H1 (cell line): Measurements from ENCODE around the gene NKAIN2. TPM values are rescaled to one million over a fixed set of nuclear protein-coding genes. Genes with fewer than 3 reads are reported as not detected.

ENCODE experiments used
- CHD1 ChIP-seq: IDR thresholded peaks from 2 replicates; pipeline ENCODE4 v1.6.1; 2012; ENCODE audit warnings: low read depth, low read length, improper control_type of control experiment
- HDAC6 ChIP-seq: IDR thresholded peaks from one replicate; pipeline ENCODE4 v1.7.1; 2012; ENCODE audit warnings: low read depth, mild to moderate bottlenecking, inconsistent platforms, low read length, moderate library complexity
- KDM4A ChIP-seq: IDR thresholded peaks from one replicate; pipeline ENCODE4 v1.7.1; 2012; ENCODE audit warnings: low read depth, mild to moderate bottlenecking, moderate library complexity, low read length, inconsistent platforms; ENCODE audit not compliant: severe bottlenecking
- MAX ChIP-seq: IDR thresholded peaks from 2 replicates; pipeline ENCODE4 v1.6.1; 2012; ENCODE audit warnings: inconsistent platforms
- TCF12 ChIP-seq: IDR thresholded peaks from 2 replicates; pipeline ENCODE4 v1.6.1; 2011; ENCODE audit warnings: low read depth, mild to moderate bottlenecking, low read length
- polyA plus RNA-seq, 7 experiments: library from polyadenylated mRNA; depleted of rRNA in 3 of 7; stranded (reverse) in 5 of 7; unstranded in 2 of 7; fragments of >200 nt in 5 of 7; fragments of 200-250 nt in 2 of 7; gene quantifications; 1 replicate in 5 of 7; 2 replicates in 1 of 7; 4 replicates in 1 of 7; pipeline versions ENCODE4 v1.2.1 to v1.2.3, GENCODE V29; 2011 to 2013; ENCODE audit warnings: missing spikeins in 2 of 7, mixed read lengths in 2 of 7
- total RNA-seq: library from RNA; stranded (reverse); fragmentation: NEBNext Ultra II Directional; extraction: Animal tissue kit (Norgen Biotek cat#: 25700); gene quantifications from 2 replicates; pipeline ENCODE4 v1.2.1, GENCODE V29; 2021

The NKAIN2 gene
- total and polyA plus RNA-seq, 2 of the 8 experiments (the other 6 are each of a cell fraction or from before 2014, with no cell fraction given) = 0.20 to 0.34 TPM

GRCh38 chr6:123784330-123784729 is 19.3 kb upstream of the NKAIN2 start (continued):
- TF ChIP-seq CHD1 (no peak), TCF12 (no peak), MAX (no peak), KDM4A (no peak), HDAC6 (no peak)
